ENCODE results near the gene TAF1B.

Gene TAF1B

GRCh38 chr2:9982891-9983290, 139.6 kb downstream of the TAF1B start:
- H3K4me3 ChIP-seq (ENCODE audit: low read length) = no peak overlapping the region
- H3K27me3 ChIP-seq (ENCODE audit: insufficient read depth, low read length) = no peaks in the 10 kb centered on the region
- WGBS = 94% methylated on average over 10 of the region's 10 CpGs
- H3K9ac ChIP-seq (ENCODE audit: low read depth, low read length) = no peak overlapping the region
- no peaks in the 10 kb centered on the region for H3K36me3 ChIP-seq (ENCODE audit: insufficient read depth, low read length)
- no peak overlapping the region for H3K27ac ChIP-seq (ENCODE audit: low read depth, low read length)
- H3K9me3 ChIP-seq (ENCODE audit: insufficient read depth, low read depth, low read length) = no peaks in the 10 kb centered on the region
- H3K4me1 ChIP-seq (ENCODE audit: insufficient read depth, low read length) = no peaks in the 10 kb centered on the region

DNA sequence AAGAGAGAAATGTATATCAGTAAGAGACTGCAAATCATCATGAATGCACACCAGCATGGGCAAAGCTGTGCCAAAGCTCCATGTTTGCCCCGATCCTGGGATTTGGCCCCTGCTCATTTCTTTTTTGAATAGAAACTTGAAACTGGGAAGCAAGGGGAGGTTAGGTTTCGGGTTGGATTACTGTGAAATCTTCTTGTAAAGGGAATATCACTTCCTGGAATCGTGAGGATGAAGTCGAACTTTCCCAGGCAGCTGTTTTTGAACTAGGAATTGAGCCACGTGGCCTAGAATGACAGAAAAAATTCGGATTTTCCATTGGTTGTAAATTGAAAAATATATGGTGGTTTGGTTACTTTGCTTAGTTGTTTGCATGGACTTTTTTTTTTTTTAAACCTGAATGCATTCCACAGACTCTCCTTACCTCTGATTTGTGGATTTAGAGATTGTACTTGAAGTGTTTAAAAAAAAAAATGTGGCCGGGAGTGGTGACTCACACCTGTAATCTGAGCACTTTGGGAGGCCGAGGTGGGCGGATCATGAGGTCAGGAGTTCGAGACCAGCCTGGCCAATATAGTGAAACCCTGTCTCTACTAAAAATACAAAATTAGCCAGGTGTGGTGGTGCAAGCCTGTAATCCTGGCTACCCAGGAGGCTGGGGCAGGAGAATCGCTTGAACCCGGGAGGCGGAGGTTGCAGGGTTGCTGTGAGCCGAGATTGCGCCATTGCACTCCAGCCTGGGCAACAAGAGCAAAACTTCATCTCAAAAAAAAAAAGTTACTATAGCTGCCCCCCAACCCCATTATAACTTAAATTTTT, 140.3 kb downstream of the TAF1B start:
- H3K4me1 ChIP-seq (ENCODE audit: insufficient read depth, low read length) = no peaks in the 10 kb centered on the region
- H3K9ac ChIP-seq (ENCODE audit: low read depth, low read length) = no peak overlapping the region
- 85% methylated on average over 15 of the region's 15 CpGs for WGBS
- H3K27ac ChIP-seq (ENCODE audit: low read depth, low read length) = no peak overlapping the region
- H3K4me3 ChIP-seq (ENCODE audit: low read length) = no peak overlapping the region
- no peaks in the 10 kb centered on the region for H3K36me3 ChIP-seq (ENCODE audit: insufficient read depth, low read length)
- no peaks in the 10 kb centered on the region for H3K27me3 ChIP-seq (ENCODE audit: insufficient read depth, low read length)
- H3K9me3 ChIP-seq (ENCODE audit: insufficient read depth, low read depth, low read length) = no peaks in the 10 kb centered on the region

All from HUES64 (cell line).